OCI-LY1 (cell line): ENCODE data around the gene SCOC.

Experiments used
- H2AFZ ChIP-seq: fragments of 200-600 bp; sonication (generic), shearing (Covaris generic); 2 replicates; pipeline ENCODE4 v1.6.0; 2014; ENCODE audit warnings: antibody characterized with exemption, mild to moderate bottlenecking, low read length
- H3F3A ChIP-seq: fragments of 200-600 bp; sonication (generic), shearing (Covaris generic); 2 replicates; pipeline ENCODE4 v1.6.0; 2014; ENCODE audit warnings: mild to moderate bottlenecking, antibody characterized with exemption, low read length, moderate library complexity; ENCODE audit not compliant: insufficient read depth
- H3K27ac ChIP-seq: fragments of 200-600 bp; sonication (generic); 2 replicates; pipeline ENCODE4 v1.5.1; 2014; ENCODE audit warnings: low read length, mixed run types, mild to moderate bottlenecking, low read depth; ENCODE audit not compliant: poor library complexity, severe bottlenecking
- H3K27me3 ChIP-seq: fragments of 200-600 bp; sonication (generic); 2 replicates; pipeline ENCODE4 v1.6.0; 2014; ENCODE audit warnings: antibody characterized with exemption, mild to moderate bottlenecking, low read length, moderate library complexity; ENCODE audit not compliant: insufficient read depth
- H3K36me3 ChIP-seq: fragments of 200-600 bp; sonication (generic); 2 replicates; pipeline ENCODE4 v1.6.1; 2014; ENCODE audit warnings: mild to moderate bottlenecking, antibody characterized with exemption, low read length, moderate library complexity, mixed read lengths; ENCODE audit not compliant: insufficient read depth
- H3K4me1 ChIP-seq: fragments of 200-600 bp; sonication (generic); 2 replicates; pipeline ENCODE4 v1.5.1; 2014; ENCODE audit warnings: mild to moderate bottlenecking, low read length, moderate library complexity; ENCODE audit not compliant: insufficient read depth, severe bottlenecking
- H3K4me2 ChIP-seq: fragments of 200-600 bp; sonication (generic), shearing (Covaris generic); 2 replicates; pipeline ENCODE4 v1.6.1; 2014; ENCODE audit warnings: low read length
- H3K4me3 ChIP-seq: fragments of 200-600 bp; sonication (generic); 2 replicates; pipeline ENCODE4 v1.5.1; 2014; ENCODE audit warnings: low read length, low read depth, mild to moderate bottlenecking, mixed read lengths; ENCODE audit not compliant: poor library complexity, severe bottlenecking
- H3K79me2 ChIP-seq: fragments of 200-600 bp; shearing (Covaris generic); 2 replicates; pipeline ENCODE4 v1.6.1; 2016; ENCODE audit warnings: mixed run types, low read length, mixed read lengths; ENCODE audit not compliant: insufficient read depth
- H3K9ac ChIP-seq: fragments of 200-600 bp; sonication (generic), shearing (Covaris generic); 2 replicates; pipeline ENCODE4 v1.6.1; 2014; ENCODE audit warnings: mild to moderate bottlenecking, low read length, mixed read lengths
- H3K9me2 ChIP-seq: fragments of 200-600 bp; sonication (generic), shearing (Covaris generic); 2 replicates; pipeline ENCODE4 v1.6.1; 2014; ENCODE audit warnings: low read depth, mild to moderate bottlenecking, low read length, mixed read lengths
- H3K9me3 ChIP-seq: fragments of 200-600 bp; shearing (Covaris generic); 2 replicates; pipeline ENCODE4 v1.6.1; 2014; ENCODE audit warnings: low read length, mixed read lengths
- H4K20me1 ChIP-seq: fragments of 200-600 bp; sonication (generic), shearing (Covaris generic); 2 replicates; pipeline ENCODE4 v1.6.0; 2016; ENCODE audit warnings: mild to moderate bottlenecking, low read length; ENCODE audit not compliant: insufficient read depth
- CTCF ChIP-seq: fragments of 200-600 bp; sonication (generic), shearing (Covaris generic); IDR thresholded peaks from 2 replicates; pipeline ENCODE4 v1.5.1; 2017; ENCODE audit warnings: mild to moderate bottlenecking, antibody characterized with exemption, low read length, moderate library complexity, mixed read lengths
- EZH2 ChIP-seq: fragments of 200-600 bp; sonication (generic), shearing (Covaris generic); IDR thresholded peaks from 2 replicates; pipeline ENCODE4 v1.8.0; 2017; ENCODE audit warnings: borderline replicate concordance, mixed run types, mild to moderate bottlenecking, antibody characterized with exemption, low read length, moderate library complexity, mixed read lengths

SCOC gene

GRCh38 chr4:140344621-140345020 is 28.8 kb upstream of the SCOC start:
- Histone ChIP-seq H3K27ac (no peak overlapping the region), H3K79me2 (no peaks in the 10 kb centered on the region), H2AFZ (no peak overlapping the region), H3K9me3 (no peaks in the 10 kb centered on the region), H3K4me3 (no peak overlapping the region), H3K27me3 (no peaks in the 10 kb centered on the region), H3K9ac (no peak overlapping the region), H3K36me3 (no peaks in the 10 kb centered on the region), H4K20me1 (no peaks in the 10 kb centered on the region), H3K4me2 (no peak overlapping the region), H3F3A (no peaks in the 10 kb centered on the region), H3K4me1 (no peaks in the 10 kb centered on the region), H3K9me2 (no peaks in the 10 kb centered on the region)
- TF ChIP-seq CTCF (no peak), EZH2 (no peak)

DNA sequence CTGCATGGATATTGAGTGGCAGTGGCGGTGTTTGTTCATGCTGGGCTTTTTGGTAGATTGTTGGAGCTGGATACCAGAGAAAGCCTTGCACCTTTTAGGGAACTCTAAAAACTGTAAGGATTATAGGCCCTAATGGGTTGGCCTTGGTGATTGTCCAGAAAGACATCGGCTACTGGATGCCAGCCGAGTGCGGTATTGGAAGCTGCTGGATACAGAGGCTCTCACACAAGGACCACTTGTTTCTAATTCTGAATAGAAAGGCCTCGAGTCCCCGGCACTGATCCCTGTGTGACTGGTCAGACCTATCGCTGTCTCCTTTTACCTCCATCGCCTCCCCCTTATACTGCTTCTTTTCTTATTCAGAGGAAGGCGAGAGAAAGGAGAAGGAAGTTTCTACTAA is 27.3 kb upstream of the SCOC start:
- H3K36me3 ChIP-seq, result no peaks in the 10 kb centered on the region

DNA sequence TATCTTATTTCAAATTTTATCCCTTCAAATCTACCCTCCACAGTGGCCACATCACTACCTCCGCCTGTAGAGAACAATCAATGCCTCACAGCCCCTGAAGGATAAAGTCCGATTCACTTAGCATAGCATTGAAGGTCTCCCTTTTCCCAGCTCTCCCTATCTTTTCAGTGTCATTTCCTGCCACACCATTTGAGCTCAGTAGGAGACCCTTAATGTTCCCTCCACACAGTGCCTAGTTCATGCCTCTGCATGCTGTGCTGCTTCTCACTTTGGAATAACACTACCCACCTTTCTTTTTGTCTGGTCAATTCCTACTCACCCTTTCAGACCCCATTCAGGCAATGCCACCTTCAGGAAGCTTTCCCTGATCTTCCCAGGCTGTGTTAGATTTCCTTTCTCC is 23.6 kb upstream of the SCOC start:
- Histone ChIP-seq H3K9me3 (no peaks in the 10 kb centered on the region), H3K79me2 (no peaks in the 10 kb centered on the region), H3K4me3 (no peak overlapping the region), H3K36me3 (no peaks in the 10 kb centered on the region), H3K4me2 (no peak overlapping the region), H3K4me1 (no peaks in the 10 kb centered on the region), H4K20me1 (no peaks in the 10 kb centered on the region), H3K27ac (no peak overlapping the region), H3K9me2 (no peaks in the 10 kb centered on the region), H2AFZ (no peak overlapping the region), H3K9ac (no peak overlapping the region), H3F3A (no peaks in the 10 kb centered on the region; the same call in 1 of the 2 replicates), H3K27me3 (no peaks in the 10 kb centered on the region)
- TF ChIP-seq CTCF (no peak), EZH2 (no peak)

More for the DNA sequence above, 27.3 kb upstream of the SCOC start:
- no peak overlapping the region for H3K4me3 ChIP-seq
- no peaks in the 10 kb centered on the region for H3K9me3 ChIP-seq
- no peaks in the 10 kb centered on the region for H4K20me1 ChIP-seq
- no peak overlapping the region for H3K9ac ChIP-seq
- TF ChIP-seq EZH2 (no peak), CTCF (no peak)
- no peaks in the 10 kb centered on the region for H3K79me2 ChIP-seq
- H3K9me2 ChIP-seq, result no peaks in the 10 kb centered on the region
- H3K27ac ChIP-seq, result no peak overlapping the region
- H3K27me3 ChIP-seq, result no peaks in the 10 kb centered on the region
- no peak overlapping the region for H3K4me2 ChIP-seq
- no peak overlapping the region for H2AFZ ChIP-seq
- no peaks in the 10 kb centered on the region for H3K4me1 ChIP-seq
- H3F3A ChIP-seq, result no peaks in the 10 kb centered on the region
